Loucy (cell line): ENCODE measurements around the gene ASXL1.

Experiments used
- H2AFZ ChIP-seq: fragments of 200-600 bp; sonication (generic); 2 replicates; pipeline ENCODE4 v1.6.0; 2016; ENCODE audit warnings: antibody characterized with exemption, mild to moderate bottlenecking, low read length, moderate library complexity
- H3F3A ChIP-seq: fragments of 200-600 bp; 2 replicates; pipeline ENCODE4 v1.6.0; 2016; ENCODE audit warnings: antibody characterized with exemption, low read depth, mild to moderate bottlenecking
- H3K27me3 ChIP-seq: fragments of 200-600 bp; sonication (generic); 2 replicates; pipeline ENCODE4 v1.6.1; 2014; ENCODE audit warnings: low read length, mild to moderate bottlenecking; ENCODE audit not compliant: insufficient read depth, poor library complexity, severe bottlenecking
- H3K36me3 ChIP-seq: fragments of 200-600 bp; sonication (generic); 2 replicates; pipeline ENCODE4 v1.6.1; 2016; ENCODE audit warnings: low read length; ENCODE audit not compliant: insufficient read depth
- H3K4me1 ChIP-seq: fragments of 200-600 bp; sonication (generic); 2 replicates; pipeline ENCODE4 v1.5.1; 2014; ENCODE audit warnings: low read length, mild to moderate bottlenecking; ENCODE audit not compliant: insufficient read depth, poor library complexity, severe bottlenecking
- H3K4me2 ChIP-seq: fragments of 200-600 bp; sonication (generic); 2 replicates; pipeline ENCODE4 v1.6.0; 2014; ENCODE audit warnings: antibody characterized with exemption, low read length, low read depth, mild to moderate bottlenecking; ENCODE audit not compliant: poor library complexity, severe bottlenecking
- H3K4me3 ChIP-seq: fragments of 200-600 bp; sonication (generic); 2 replicates; pipeline ENCODE4 v1.5.1; 2014; ENCODE audit warnings: low read length, mild to moderate bottlenecking, mixed read lengths; ENCODE audit not compliant: poor library complexity, severe bottlenecking
- H3K79me2 ChIP-seq: fragments of 200-600 bp; sonication (generic); 2 replicates; pipeline ENCODE4 v1.6.1; 2014; ENCODE audit warnings: low read length; ENCODE audit not compliant: insufficient read depth
- H3K9ac ChIP-seq: fragments of 200-600 bp; sonication (generic); 2 replicates; pipeline ENCODE4 v1.6.0; 2014; ENCODE audit warnings: mild to moderate bottlenecking, low read depth, low read length, moderate library complexity; ENCODE audit not compliant: poor library complexity, severe bottlenecking
- H3K9me2 ChIP-seq: fragments of 200-600 bp; sonication (generic); replicated peaks from 2 replicates; pipeline ENCODE4 v1.6.1; 2016; ENCODE audit warnings: low read depth, low read length, mixed read lengths
- H3K9me3 ChIP-seq: fragments of 200-600 bp; sonication (generic); 2 replicates; pipeline ENCODE4 v1.6.1; 2014; ENCODE audit warnings: mild to moderate bottlenecking, antibody characterized with exemption, low read length, low read depth; ENCODE audit not compliant: insufficient read depth
- H4K20me1 ChIP-seq: fragments of 200-600 bp; sonication (generic); 2 replicates; pipeline ENCODE4 v1.6.0; 2014; ENCODE audit warnings: antibody characterized with exemption, low read length, mild to moderate bottlenecking; ENCODE audit not compliant: insufficient read depth, poor library complexity, severe bottlenecking
- EZH2phosphoT487 ChIP-seq: fragments of 200-600 bp; IDR thresholded peaks from 2 replicates; pipeline ENCODE4 v1.6.1; 2018; ENCODE audit warnings: antibody characterized with exemption, mild to moderate bottlenecking, moderate library complexity, borderline replicate concordance
- TF ChIP-seq, protein P1 (sequence below): fragments of 200-600 bp; sonication (generic); conservative IDR thresholded peaks from 2 replicates; pipeline ENCODE4 v1.5.1; 2014; ENCODE audit warnings: mild to moderate bottlenecking, antibody characterized with exemption, low read length

The ASXL1 gene

DNA sequence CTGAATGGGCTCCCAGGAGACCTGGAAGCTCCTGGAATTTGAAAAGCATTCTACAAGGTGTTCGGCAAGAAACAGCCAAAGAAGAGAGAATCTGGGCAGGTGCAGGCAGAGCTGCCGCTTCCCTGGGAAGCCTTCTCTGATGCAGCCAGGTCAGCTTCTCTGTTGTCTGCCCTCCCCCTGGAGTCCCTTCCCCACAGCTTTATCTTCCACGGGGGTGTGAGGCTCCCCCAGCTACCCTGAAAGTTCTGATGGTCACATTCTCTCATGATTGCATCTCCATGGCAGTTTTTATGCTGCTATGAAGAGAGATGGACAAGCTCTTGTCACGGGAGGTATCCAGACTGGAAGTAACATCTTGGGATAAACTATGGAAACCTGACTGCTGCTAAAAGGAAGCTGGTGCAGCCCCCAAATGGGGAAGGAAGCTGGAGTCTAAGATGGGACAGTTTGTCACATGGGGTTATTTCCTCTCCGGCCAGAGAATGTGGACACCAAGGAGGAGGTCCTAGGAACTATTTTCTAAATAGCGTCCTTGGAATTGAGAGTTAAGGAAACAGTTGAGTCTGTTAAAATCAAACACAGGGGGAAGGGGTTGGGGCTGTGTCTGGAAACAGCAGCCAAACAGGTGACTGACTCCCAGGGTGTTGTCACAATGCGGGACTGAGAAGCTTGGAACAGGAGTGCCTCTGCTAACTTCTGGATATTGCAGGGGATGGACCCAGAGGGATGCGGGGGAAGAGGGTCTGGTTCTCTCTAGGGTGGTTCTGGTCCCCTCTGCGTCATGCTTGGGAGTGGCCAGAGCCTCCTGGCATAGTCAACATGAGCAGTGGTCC lies 91.1 kb downstream of the ASXL1 start:
- Histone ChIP-seq H4K20me1 (no peaks in the 10 kb centered on the region), H3K9me3 (no peaks in the 10 kb centered on the region), H3K36me3 (peaks cover 99% of the 10 kb centered on the region; the same call in 1 of the 2 replicates), H3K9me2 (no peaks in the 10 kb centered on the region), H2AFZ (no peak overlapping the region), H3K4me3 (no peak overlapping the region), H3K27me3 (no peaks in the 10 kb centered on the region), H3K79me2 (no peaks in the 10 kb centered on the region), H3K9ac (no peak overlapping the region), H3K4me2 (no peak overlapping the region), H3K4me1 (peaks cover 9% of the 10 kb centered on the region), H3F3A (no peaks in the 10 kb centered on the region)
- no peak for TF ChIP-seq EZH2phosphoT487
- TF ChIP-seq, protein P1, sequence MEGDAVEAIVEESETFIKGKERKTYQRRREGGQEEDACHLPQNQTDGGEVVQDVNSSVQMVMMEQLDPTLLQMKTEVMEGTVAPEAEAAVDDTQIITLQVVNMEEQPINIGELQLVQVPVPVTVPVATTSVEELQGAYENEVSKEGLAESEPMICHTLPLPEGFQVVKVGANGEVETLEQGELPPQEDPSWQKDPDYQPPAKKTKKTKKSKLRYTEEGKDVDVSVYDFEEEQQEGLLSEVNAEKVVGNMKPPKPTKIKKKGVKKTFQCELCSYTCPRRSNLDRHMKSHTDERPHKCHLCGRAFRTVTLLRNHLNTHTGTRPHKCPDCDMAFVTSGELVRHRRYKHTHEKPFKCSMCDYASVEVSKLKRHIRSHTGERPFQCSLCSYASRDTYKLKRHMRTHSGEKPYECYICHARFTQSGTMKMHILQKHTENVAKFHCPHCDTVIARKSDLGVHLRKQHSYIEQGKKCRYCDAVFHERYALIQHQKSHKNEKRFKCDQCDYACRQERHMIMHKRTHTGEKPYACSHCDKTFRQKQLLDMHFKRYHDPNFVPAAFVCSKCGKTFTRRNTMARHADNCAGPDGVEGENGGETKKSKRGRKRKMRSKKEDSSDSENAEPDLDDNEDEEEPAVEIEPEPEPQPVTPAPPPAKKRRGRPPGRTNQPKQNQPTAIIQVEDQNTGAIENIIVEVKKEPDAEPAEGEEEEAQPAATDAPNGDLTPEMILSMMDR = no peak

DNA sequence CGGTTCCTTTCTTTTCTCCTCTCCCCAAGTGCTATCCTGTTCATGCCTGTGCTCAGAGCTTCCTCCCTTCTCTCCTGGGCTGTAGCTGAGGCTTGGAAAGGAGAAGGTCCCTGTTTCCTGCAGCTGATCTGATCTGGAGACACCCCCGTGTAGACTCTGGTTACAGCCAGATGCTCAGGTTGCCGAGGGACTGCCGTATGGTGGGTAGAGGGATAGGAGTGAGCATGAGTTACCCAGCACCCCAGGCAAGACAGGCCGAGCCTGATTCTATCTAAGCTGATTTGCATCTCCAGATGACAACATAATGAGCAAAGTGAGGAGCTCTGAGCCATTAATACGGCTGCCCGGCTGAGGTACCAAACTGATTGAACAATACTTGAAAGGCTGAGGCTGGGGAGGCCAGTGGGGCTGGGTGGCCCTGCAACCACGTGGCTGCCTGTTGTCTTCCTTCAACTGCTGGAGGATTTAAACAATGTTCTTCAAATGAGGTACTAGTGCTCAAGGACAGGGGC lies 91.8 kb downstream of the ASXL1 start:
- no peaks in the 10 kb centered on the region for H3K9me3 ChIP-seq
- H2AFZ ChIP-seq = no peak overlapping the region
- H4K20me1 ChIP-seq = peaks cover 6% of the 10 kb centered on the region
- no peak overlapping the region for H3K4me3 ChIP-seq
- TF ChIP-seq, protein P1 = no peak
- no peak for TF ChIP-seq EZH2phosphoT487
- H3K27me3 ChIP-seq = no peaks in the 10 kb centered on the region
- no peak overlapping the region for H3K4me2 ChIP-seq
- no peak overlapping the region for H3K9ac ChIP-seq
- H3K4me1 ChIP-seq = peaks cover 9% of the 10 kb centered on the region
- H3K9me2 ChIP-seq = no peaks in the 10 kb centered on the region
- peaks cover 99% of the 10 kb centered on the region; the same call in 1 of the 2 replicates for H3K36me3 ChIP-seq
- no peaks in the 10 kb centered on the region for H3F3A ChIP-seq
- no peaks in the 10 kb centered on the region for H3K79me2 ChIP-seq

GRCh38 chr20:32450484-32451061 lies 92.4 kb downstream of the ASXL1 start:
- Histone ChIP-seq H3K4me3 (no peak overlapping the region), H3K36me3 (peaks cover 99% of the 10 kb centered on the region; the same call in 1 of the 2 replicates), H3K79me2 (peaks cover 4% of the 10 kb centered on the region; the same call in 1 of the 2 replicates), H4K20me1 (peaks cover 12% of the 10 kb centered on the region), H2AFZ (no peak overlapping the region), H3K27me3 (no peaks in the 10 kb centered on the region), H3K4me2 (no peak overlapping the region), H3K9me3 (no peaks in the 10 kb centered on the region), H3K9ac (no peak overlapping the region), H3K9me2 (no peaks in the 10 kb centered on the region), H3K4me1 (peaks cover 9% of the 10 kb centered on the region), H3F3A (no peaks in the 10 kb centered on the region)
- no peak for TF ChIP-seq EZH2phosphoT487
- TF ChIP-seq, protein P1 = no peak
